GM12874 (cell line): ENCODE results near the gene TSGA10IP.

Experiments
- TF ChIP-seq, protein P1 (sequence below): IDR thresholded peaks from 2 replicates; pipeline ENCODE4 v1.5.1; 2011; ENCODE audit warnings: low read depth, mild to moderate bottlenecking, control low read depth, low read length, moderate library complexity; ENCODE audit not compliant: insufficient read depth

Gene TSGA10IP

GRCh38 chr11:65912845-65913244 is 32.4 kb upstream of the TSGA10IP start:
- TF ChIP-seq, protein P1, sequence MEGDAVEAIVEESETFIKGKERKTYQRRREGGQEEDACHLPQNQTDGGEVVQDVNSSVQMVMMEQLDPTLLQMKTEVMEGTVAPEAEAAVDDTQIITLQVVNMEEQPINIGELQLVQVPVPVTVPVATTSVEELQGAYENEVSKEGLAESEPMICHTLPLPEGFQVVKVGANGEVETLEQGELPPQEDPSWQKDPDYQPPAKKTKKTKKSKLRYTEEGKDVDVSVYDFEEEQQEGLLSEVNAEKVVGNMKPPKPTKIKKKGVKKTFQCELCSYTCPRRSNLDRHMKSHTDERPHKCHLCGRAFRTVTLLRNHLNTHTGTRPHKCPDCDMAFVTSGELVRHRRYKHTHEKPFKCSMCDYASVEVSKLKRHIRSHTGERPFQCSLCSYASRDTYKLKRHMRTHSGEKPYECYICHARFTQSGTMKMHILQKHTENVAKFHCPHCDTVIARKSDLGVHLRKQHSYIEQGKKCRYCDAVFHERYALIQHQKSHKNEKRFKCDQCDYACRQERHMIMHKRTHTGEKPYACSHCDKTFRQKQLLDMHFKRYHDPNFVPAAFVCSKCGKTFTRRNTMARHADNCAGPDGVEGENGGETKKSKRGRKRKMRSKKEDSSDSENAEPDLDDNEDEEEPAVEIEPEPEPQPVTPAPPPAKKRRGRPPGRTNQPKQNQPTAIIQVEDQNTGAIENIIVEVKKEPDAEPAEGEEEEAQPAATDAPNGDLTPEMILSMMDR: no peak

GRCh38 chr11:65915101-65915820 is 30.0 kb upstream of the TSGA10IP start:
- TF ChIP-seq, protein P1: no peak

- TF ChIP-seq, protein P1: no peak
Observed at GRCh38 chr11:65915821-65916251, 29.4 kb upstream of the TSGA10IP start.

DNA sequence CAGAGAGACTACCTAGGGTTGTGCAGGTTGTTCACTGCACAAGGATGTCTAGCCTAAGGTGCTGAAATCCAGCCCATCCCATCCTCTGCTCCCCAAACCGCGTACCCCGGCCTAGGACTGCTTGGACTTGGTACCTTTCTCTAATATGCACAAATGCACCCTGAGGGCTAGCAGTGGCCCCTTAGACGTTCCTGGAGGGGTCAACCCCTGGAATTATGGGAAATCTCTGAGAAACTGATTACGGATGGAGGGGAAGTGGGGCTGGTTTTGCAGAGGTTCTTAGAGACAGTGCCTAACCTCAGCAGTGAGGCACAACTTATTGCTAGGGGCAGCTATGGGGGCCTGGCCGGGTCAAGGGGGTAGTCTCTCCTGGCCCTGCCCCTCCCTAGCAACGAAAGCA is 28.9 kb upstream of the TSGA10IP start:
- TF ChIP-seq, protein P1: no peak

GRCh38 chr11:65917077-65917433 is 28.2 kb upstream of the TSGA10IP start:
- TF ChIP-seq, protein P1: no peak

GRCh38 chr11:65917434-65918210 is 27.7 kb upstream of the TSGA10IP start:
- TF ChIP-seq, protein P1: no peak

DNA sequence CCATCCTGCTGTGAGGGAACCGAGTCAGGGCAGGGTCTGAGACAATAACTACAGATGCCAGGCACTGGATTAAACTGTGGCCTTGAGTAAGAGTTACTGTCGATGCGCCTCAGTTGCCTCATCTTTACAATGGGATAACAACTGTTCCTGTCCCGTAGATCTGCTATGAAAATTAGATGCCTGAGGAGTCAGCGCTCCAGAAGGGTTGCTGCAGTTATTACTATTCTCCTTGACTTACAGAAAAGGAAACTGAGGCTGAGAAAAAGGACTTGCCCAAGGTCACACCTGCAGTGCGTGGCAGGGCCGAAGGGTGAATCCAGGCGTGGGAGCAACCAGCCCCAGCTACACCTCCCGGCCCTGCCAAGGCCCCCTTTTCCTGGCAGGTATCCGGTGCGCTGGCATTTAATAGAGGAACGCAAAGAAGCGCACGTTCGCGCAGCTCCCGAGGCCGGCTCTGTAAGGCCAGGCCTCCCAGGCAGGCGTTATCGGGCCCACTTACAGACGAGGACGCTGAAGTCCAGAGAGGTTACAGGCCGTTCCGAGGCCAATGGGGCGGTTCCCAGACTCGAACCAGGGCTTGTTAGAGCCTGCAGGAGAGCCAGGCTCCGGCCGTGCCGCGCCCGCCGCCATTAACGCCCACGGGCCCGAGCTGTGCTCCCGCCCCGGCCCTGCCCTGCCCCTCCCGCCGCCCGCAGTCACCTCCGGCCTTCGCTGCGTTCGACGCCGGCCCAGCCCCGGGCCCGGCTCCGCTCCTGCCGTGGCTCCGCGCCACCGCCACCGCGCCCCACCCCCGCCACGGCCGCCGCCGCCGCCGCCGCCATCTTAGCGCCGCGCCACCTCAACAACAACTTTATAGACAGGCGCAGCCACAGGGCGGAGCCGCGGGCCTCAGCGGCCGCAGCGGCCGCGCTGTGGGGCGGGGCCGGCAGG is 26.8 kb upstream of the TSGA10IP start, which contains the start of gene C11orf68:
TSS of gene C11orf68 (minus strand) at position 852 of the 930 bp plus-strand sequence. CDS start at position 821, 31 bp downstream.
- TF ChIP-seq, protein P1: no peak
